Measurements from ENCODE around the gene ICE2.

ICE2 gene

GRCh38 chr15:60508442-60508841, 29.5 kb upstream of the ICE2 start:
- no peak for ATAC-seq
- no peak for TF ChIP-seq TCF4 (CRISPR knock-in tag; IDR thresholded peaks at IDR 0.05; ENCODE audit: borderline replicate concordance)

- TF ChIP-seq TOX (CRISPR knock-in tag; IDR thresholded peaks at IDR 0.05; ENCODE audit: borderline replicate concordance) = no peak
- no peak for TF ChIP-seq PPARA (CRISPR knock-in tag; IDR thresholded peaks at IDR 0.05; ENCODE audit: borderline replicate concordance)
- no peak for TF ChIP-seq CSDC2 (CRISPR knock-in tag; IDR thresholded peaks at IDR 0.05)
- TF ChIP-seq, protein P1, sequence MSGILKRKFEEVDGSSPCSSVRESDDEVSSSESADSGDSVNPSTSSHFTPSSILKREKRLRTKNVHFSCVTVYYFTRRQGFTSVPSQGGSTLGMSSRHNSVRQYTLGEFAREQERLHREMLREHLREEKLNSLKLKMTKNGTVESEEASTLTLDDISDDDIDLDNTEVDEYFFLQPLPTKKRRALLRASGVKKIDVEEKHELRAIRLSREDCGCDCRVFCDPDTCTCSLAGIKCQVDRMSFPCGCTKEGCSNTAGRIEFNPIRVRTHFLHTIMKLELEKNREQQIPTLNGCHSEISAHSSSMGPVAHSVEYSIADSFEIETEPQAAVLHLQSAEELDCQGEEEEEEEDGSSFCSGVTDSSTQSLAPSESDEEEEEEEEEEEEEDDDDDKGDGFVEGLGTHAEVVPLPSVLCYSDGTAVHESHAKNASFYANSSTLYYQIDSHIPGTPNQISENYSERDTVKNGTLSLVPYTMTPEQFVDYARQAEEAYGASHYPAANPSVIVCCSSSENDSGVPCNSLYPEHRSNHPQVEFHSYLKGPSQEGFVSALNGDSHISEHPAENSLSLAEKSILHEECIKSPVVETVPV (CRISPR knock-in tag; IDR thresholded peaks at IDR 0.05) = no peak
- TF ChIP-seq, protein P2, sequence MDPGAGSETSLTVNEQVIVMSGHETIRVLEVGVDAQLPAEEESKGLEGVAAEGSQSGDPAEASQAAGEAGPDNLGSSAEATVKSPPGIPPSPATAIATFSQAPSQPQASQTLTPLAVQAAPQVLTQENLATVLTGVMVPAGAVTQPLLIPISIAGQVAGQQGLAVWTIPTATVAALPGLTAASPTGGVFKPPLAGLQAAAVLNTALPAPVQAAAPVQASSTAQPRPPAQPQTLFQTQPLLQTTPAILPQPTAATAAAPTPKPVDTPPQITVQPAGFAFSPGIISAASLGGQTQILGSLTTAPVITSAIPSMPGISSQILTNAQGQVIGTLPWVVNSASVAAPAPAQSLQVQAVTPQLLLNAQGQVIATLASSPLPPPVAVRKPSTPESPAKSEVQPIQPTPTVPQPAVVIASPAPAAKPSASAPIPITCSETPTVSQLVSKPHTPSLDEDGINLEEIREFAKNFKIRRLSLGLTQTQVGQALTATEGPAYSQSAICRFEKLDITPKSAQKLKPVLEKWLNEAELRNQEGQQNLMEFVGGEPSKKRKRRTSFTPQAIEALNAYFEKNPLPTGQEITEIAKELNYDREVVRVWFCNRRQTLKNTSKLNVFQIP (CRISPR knock-in tag; IDR thresholded peaks at IDR 0.05; ENCODE audit: borderline replicate concordance, low read depth) = no peak
- TF ChIP-seq GLIS3 (CRISPR knock-in tag; IDR thresholded peaks at IDR 0.05) = no peak
- no peak for TF ChIP-seq TCF4 (CRISPR knock-in tag; IDR thresholded peaks at IDR 0.05; ENCODE audit: borderline replicate concordance)
- TF ChIP-seq ARNTL (CRISPR knock-in tag; IDR thresholded peaks at IDR 0.05; ENCODE audit: borderline replicate concordance, low read depth) = no peak
- TF ChIP-seq, protein P3, sequence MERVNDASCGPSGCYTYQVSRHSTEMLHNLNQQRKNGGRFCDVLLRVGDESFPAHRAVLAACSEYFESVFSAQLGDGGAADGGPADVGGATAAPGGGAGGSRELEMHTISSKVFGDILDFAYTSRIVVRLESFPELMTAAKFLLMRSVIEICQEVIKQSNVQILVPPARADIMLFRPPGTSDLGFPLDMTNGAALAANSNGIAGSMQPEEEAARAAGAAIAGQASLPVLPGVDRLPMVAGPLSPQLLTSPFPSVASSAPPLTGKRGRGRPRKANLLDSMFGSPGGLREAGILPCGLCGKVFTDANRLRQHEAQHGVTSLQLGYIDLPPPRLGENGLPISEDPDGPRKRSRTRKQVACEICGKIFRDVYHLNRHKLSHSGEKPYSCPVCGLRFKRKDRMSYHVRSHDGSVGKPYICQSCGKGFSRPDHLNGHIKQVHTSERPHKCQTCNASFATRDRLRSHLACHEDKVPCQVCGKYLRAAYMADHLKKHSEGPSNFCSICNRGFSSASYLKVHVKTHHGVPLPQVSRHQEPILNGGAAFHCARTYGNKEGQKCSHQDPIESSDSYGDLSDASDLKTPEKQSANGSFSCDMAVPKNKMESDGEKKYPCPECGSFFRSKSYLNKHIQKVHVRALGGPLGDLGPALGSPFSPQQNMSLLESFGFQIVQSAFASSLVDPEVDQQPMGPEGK (CRISPR knock-in tag; IDR thresholded peaks at IDR 0.05; ENCODE audit: borderline replicate concordance) = no peak
- TF ChIP-seq ISL1 (CRISPR knock-in tag; IDR thresholded peaks at IDR 0.05) = no peak
- TF ChIP-seq OSR1 (CRISPR knock-in tag; IDR thresholded peaks at IDR 0.05) = no peak
- TF ChIP-seq TSHZ2 (CRISPR knock-in tag; IDR thresholded peaks at IDR 0.05) = no peak
- peak; percentile 95 for ATAC-seq
Observed at GRCh38 chr15:60507596-60508424, 28.9 kb upstream of the ICE2 start.

- no peak for TF ChIP-seq ZNF8 (CRISPR knock-in tag; IDR thresholded peaks at IDR 0.05)
- TF ChIP-seq ZNF70 (CRISPR knock-in tag; IDR thresholded peaks at IDR 0.05) = no peak
- TF ChIP-seq SNAI2 (CRISPR knock-in tag; IDR thresholded peaks at IDR 0.05) = no peak
- TF ChIP-seq RARB (CRISPR knock-in tag; IDR thresholded peaks at IDR 0.05) = no peak
- TF ChIP-seq, protein P4, sequence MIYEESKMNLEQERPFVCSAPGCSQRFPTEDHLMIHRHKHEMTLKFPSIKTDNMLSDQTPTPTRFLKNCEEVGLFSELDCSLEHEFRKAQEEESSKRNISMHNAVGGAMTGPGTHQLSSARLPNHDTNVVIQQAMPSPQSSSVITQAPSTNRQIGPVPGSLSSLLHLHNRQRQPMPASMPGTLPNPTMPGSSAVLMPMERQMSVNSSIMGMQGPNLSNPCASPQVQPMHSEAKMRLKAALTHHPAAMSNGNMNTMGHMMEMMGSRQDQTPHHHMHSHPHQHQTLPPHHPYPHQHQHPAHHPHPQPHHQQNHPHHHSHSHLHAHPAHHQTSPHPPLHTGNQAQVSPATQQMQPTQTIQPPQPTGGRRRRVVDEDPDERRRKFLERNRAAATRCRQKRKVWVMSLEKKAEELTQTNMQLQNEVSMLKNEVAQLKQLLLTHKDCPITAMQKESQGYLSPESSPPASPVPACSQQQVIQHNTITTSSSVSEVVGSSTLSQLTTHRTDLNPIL (CRISPR knock-in tag; IDR thresholded peaks at IDR 0.05; ENCODE audit: low read depth) = no peak
- TF ChIP-seq ESRRG (CRISPR knock-in tag; IDR thresholded peaks at IDR 0.05) = no peak
- TF ChIP-seq, protein P2 (CRISPR knock-in tag; IDR thresholded peaks at IDR 0.05; ENCODE audit: borderline replicate concordance, low read depth) = no peak
- no peak for TF ChIP-seq ZNF565 (CRISPR knock-in tag; conservative IDR thresholded peaks at IDR 0.05; ENCODE audit: low read depth)
- no peak for TF ChIP-seq ARNTL (CRISPR knock-in tag; IDR thresholded peaks at IDR 0.05; ENCODE audit: borderline replicate concordance, low read depth)
- no peak for TF ChIP-seq TOX (CRISPR knock-in tag; IDR thresholded peaks at IDR 0.05; ENCODE audit: borderline replicate concordance)
- no peak for ATAC-seq
Observed at GRCh38 chr15:60496853-60497252, 17.9 kb upstream of the ICE2 start.
